GM12872 (cell line): ENCODE data around the gene MPEG1.

Experiments used
- TF ChIP-seq, protein P1 (sequence below): IDR thresholded peaks from 3 replicates; pipeline ENCODE4 v1.5.1; 2011; ENCODE audit warnings: low read depth, mild to moderate bottlenecking, low read length, moderate library complexity; ENCODE audit not compliant: insufficient read depth

MPEG1 gene

DNA sequence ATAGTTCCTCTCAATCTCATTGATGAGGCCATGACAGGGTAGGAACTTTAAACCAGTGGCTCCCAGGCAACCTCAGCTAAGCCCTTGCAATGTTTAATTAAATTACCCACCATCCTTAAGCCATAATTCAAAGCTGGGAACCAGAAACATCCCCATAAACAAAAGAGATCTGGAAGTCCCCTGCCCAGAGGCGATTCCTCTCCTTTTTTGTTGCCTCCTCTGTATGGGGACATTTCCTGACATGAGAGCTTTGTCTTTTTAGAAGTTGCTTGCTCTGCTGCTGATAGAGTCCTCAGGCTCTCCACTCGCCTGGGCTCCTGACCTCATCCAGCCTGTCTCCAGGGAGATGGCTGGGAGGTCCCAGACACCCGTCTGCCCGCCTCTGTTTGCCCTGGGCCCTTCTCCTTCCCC, 37.6 kb downstream of the MPEG1 start:
- TF ChIP-seq, protein P1, sequence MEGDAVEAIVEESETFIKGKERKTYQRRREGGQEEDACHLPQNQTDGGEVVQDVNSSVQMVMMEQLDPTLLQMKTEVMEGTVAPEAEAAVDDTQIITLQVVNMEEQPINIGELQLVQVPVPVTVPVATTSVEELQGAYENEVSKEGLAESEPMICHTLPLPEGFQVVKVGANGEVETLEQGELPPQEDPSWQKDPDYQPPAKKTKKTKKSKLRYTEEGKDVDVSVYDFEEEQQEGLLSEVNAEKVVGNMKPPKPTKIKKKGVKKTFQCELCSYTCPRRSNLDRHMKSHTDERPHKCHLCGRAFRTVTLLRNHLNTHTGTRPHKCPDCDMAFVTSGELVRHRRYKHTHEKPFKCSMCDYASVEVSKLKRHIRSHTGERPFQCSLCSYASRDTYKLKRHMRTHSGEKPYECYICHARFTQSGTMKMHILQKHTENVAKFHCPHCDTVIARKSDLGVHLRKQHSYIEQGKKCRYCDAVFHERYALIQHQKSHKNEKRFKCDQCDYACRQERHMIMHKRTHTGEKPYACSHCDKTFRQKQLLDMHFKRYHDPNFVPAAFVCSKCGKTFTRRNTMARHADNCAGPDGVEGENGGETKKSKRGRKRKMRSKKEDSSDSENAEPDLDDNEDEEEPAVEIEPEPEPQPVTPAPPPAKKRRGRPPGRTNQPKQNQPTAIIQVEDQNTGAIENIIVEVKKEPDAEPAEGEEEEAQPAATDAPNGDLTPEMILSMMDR: no peak

DNA sequence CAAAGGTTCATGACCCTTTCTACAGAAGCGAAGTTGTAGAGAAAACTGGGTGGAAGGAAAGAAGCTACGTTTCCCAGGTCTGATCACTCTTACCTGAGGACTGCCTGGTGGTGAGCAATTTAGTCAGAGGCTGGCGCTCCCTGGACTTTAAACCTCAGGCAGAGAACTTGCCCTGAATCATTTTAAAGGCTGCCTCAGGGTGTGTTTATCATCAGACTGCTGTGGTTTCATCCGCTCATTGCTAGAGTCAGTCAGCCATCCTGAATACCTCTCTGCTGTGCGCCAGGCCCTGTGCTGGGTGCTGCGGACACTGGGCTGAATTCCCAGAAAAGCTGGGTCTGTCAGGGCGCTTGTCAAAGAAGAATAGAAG, 38.1 kb downstream of the MPEG1 start:
- TF ChIP-seq, protein P1: no peak

DNA sequence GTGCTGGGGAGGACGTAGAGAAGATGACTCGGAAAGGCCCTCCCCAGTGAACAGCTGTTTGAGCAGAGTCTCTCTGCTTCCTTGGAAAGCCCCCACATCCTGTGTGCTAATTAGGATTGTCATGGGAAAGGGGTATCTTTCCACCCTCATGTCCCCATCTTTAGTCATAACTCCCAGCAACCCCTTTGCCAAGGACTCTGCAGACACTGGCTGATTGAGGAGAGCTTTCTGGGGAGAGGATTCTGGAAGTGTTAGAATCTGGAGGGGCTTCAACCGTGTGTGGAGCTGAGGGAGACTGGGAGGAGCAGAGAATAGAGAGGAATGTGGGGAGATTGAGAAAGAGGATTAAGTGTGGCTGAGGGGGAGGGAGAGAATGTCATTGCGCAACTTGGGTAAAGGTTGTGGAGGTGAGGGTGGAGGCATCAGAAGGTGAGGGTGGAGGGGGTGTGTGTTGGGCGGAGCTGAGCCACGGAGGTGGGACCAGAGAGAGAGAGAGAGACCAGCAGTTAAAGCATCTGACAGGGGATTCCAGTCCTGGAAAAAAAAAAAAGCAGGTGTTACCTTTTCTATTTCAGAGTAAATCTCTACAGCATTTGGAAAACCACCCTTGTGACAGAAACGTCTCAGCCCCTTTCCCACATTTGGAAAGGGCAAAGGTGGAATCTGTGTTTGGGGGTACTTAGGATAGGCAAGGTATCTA, 38.6 kb downstream of the MPEG1 start:
- TF ChIP-seq, protein P1: no peak

DNA sequence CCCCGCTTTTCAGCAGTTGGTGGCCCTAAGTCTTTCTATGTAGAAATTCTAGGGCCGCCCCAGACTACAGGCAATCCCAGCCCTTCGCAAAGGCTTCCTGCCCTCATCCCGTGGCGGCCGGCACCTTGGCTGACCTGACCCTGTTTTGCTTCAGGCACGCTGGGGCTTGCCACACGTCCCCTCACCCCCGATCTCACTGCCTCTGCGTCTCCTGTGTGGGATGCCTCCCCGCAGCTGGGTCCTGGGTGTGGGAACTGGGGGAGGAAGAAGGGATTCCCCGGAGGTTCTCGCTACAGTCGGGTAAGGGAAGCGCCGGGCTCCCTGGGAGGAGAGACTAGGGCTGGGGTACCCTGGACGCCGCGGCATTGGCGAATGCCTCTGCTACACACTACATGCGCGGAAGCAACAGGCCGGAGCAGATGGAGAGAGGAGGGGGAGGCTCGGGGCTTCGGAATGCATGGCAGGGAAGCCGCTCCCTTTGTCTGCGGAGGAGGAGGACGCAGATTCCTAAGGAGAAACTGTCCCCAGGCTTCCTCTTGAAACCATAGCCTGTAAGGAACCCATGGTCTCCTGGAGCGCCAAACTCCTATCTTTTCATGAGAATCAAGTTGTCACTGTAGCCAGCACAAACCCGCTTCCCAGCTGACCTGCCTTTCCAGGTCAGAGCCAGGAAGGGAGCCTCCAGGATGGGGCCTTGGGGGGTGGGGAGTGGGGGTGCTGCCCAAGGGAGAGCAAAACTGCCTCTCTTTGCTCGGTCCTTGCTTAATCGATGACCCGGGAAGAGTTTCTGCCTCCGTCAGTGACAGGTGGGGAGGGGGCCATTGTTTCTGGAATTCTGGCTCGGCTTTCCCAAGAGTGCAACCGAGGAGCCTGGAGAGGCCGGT, 39.4 kb downstream of the MPEG1 start:
- TF ChIP-seq, protein P1: no peak

DNA sequence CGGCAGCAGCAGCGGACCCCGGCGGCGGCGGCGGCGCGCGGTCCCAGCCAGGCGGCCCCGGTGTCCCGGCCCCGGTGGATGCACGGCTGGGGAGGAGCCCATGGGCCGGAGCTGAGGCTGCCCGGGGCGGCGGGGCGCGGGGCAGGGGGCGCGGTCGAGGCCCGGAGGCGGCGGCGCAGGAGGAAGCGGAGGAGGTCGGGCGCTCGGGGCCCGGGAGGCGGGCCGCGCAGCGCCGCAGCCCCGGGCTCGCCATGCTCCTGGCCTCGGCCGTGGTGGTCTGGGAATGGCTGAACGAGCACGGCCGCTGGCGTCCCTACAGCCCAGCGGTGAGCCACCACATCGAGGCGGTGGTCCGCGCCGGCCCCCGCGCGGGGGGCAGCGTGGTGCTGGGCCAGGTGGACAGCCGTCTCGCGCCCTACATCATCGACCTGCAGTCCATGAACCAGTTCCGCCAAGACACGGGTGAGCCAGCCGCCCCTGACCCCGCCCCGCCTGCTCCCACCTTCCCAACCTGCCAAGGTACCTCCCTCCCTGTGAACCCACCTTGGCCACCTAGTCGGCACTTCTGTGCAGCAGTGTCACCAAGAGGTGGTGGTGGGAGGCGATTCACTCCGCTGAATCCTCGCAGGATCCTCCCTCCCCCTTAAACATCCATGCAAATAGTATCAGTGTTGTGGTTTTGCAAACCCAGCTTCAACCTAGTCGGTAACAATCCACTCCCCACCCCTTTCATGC, 40.2 kb downstream of the MPEG1 start:
- TF ChIP-seq, protein P1: no peak

DNA sequence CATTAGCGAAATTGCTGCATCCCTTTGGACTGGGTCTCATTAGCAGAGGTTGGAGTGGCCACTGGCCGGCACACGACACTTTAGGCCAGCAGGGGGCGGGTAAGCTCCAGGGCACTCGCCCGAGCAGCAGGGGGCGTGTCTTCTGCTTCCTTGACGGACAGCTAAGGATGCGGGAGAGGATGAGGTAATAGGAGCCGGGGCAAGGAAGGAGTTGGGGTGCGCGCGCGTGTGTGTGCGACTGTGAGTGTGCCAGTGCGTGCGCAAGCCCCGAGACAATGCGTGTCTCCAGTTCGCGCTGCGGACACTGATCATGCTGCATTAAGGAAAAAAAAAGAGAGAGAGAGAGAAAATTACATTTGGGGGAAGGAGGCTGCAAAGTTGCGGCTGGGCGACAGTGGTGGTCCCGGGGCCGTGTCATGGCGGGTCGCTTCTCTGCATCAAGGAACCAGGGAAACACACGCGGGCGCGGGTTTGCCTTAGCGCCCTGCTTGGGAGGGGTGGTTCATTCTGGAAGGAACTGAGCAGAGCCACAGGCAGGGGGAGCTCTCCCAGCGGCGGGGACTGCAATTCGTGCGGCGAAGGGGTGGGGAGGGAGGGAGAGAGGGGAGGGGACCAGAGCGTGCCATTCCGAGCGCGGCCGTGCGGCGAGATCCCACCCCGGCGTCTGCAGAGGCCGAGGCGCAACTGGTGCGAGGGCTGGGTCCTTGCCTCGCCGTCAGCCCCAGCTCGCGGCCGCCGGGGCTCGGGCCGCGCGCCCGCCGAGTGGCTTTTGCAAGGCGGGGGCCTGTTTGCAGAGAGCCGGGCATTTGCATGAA, 41.0 kb downstream of the MPEG1 start, which contains the start of gene DTX4:
TSS of gene DTX4 (plus strand) at position 625 of the 815 bp plus-strand sequence. CDS start 464 bp downstream, outside the sequence.
- TF ChIP-seq, protein P1: peak; percentile 94
